GM21723 (cell line): ENCODE data around the gene CYP2W1.
"Not testable (repeated sequence)": the region's sequence is repeated elsewhere in the genome, so short reads cannot be mapped to it uniquely, and the experiment has no call there.

Experiments
- ATAC-seq: cut with Tn5 transposase; IDR thresholded peaks from one replicate; pipeline ENCODE4 v1.9.1; 2021; ENCODE audit warnings: mild to moderate bottlenecking, moderate library complexity; ENCODE audit not compliant: unreplicated experiment

CYP2W1 gene

GRCh38 chr7:983004-983615, at the start of gene CYP2W1:
Gene CYP2W1 (plus strand): TSS chr7:983181. CDS start chr7:983212, 31 bp downstream.
- no peak for ATAC-seq

DNA sequence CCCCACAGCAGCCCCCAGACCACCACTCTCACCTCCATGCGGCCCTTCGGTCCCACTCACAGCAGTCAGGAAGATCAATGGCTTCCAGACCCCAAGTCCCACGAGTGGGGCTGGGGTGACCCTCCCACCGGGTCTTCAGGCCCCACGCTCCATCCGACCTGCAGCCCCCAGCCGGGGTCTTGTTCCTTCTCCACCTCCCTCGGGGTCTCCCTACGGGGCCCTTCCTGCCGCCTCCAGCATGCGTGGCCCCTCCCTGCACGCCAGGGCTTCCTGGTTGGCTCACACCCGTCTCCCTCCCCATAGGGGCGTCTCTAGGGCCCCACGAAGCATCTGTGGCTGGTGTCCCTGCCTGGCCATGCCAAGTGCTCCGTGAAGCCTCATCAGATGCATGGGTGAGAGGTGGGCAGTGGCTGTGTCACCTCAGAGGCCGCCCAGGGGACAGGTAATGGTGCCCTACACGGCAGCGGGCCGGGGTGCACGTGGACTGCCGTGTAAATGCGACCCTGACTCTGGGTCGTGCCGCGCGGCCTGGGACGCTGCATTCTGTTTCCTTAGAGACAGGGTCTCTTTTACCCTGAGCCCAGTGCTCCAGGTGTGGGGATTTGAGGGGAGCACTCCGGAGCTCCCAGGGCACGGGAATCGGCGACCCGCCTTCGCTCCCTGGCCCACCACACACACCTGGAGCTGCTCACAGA, 48.4 kb upstream of the CYP2W1 start:
- ATAC-seq: no peak

GRCh38 chr7:935164-935873, 47.7 kb upstream of the CYP2W1 start:
- ATAC-seq: no peak

GRCh38 chr7:935874-936385, 47.1 kb upstream of the CYP2W1 start:
- no peak for ATAC-seq

DNA sequence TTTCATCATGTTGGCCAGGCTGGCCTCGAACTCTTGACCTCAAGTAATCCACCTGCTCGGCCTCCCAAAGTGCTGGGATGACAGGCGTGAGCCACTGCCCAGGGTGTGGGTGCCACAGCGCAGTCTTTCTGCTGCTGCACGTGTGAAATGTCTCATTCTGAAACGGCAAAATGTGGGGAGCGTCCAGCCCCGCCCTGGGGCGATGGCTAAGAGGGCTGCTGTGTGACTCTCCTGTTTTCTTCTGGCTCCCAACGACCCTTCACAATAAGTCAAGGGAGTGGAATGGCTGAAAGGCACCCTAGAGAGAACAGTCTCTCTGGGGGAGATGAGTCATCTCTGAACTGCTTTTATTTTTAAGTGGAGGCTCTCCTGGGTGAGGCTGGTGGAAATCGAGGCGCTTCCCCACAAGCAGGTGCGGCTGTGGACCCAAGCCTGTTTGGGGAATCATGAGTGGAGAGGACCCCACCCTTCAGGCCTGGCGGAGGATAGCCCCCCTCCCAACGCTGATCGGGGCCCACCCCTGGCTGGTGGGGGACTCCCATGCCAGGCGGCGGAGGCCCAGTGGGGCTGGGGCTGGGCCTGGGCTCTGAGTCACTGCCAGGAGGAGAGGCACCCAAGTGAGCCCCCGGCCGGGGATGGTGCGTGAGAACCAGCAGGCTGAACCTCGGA, 46.5 kb upstream of the CYP2W1 start:
- peak; percentile 84 for ATAC-seq

- ATAC-seq: no peak
Observed at GRCh38 chr7:937856-938484, 45.0 kb upstream of the CYP2W1 start.

DNA sequence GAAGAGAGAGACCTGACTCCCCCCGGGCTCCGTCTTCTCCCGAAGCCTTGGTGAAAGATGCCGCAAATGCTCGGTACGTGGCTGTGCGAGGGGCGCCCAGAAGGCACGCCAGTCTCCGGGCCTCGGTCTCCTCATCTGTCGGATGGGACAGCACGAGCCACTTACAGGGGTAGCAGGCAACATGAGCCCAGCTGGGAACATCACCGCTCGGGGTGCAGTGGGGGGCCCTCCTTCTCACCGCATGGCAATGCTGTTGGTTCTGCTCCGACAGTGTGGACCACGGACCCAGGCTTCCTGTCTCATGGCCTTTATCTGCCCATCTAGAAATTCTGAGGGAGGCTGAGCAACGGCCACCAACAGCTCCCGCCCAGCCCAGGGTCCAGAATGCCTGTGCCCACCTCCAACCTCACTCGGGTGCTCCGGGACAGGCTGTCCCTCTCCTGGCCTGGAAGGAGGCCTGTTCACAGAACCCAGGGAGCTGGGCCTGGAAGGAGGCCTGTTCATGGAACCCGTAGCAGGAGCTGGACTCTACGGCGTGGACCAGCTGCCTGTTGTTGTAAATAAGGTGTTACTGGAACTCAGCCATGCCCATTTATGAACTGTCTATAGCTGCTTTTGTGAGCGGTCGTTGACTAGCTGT, 44.3 kb upstream of the CYP2W1 start:
- no peak for ATAC-seq

DNA sequence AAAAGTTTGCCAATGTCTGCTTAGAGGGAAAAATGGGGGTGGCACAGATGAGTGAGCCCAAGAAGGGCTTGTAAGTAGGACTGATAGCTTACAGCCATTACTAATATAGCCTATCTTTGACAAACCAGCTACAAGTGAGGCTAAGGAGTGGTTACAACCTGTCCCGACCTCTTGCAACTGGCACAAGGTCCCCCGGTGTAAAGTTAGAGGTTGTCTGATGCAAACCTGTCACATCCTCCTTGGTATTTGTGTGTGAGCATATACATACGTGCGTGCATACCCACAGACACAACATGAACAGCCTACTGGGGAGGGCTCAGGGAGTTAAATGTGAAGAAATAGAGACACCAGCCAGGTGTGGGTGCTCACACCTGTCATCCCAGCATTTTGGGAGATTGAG, 43.1 kb upstream of the CYP2W1 start:
- no peak for ATAC-seq

GRCh38 chr7:940599-941408, 42.2 kb upstream of the CYP2W1 start:
- ATAC-seq: no peak

DNA sequence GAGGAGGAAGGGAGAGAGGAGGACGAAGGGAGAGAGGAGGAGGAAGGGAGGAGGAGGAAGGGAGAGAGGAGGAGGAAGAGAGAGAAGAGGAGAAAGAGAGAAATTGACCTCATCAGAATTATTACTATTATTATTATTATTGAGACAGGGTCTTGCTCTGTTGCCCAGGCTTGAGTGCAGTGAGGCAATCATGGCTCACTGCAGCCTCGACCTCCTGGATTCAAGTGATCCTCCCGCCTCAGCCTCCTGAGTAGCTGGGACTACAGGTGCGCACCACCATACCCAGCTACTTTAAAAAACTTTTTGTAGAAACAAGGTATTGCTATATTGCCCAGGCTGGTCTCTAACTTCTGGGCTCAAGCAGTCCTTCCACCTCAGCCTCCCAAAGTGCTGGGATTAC, 39.2 kb upstream of the CYP2W1 start:
- ATAC-seq: not testable (repeated sequence)

DNA sequence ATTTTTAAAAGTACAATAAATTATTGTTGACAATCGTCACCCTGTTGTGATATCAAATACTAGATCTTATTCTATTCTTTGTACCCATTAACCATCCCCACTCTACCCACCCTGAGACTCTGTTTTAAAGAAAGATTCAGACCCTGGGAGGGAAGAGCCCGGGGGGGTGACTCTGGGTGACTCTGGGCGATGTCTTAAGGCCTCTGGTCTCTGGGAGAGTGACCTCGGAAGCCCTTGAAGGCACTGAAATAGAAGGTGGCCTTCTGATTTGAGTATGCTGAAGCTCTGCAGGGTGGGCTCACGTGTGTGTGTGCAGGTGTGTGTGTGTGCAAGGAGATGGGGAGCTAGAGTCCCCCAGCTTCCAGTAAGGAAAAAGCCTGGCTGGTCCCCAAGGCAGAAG, 38.2 kb upstream of the CYP2W1 start:
- no peak for ATAC-seq

GRCh38 chr7:945147-945555, 37.8 kb upstream of the CYP2W1 start:
- ATAC-seq: no peak

GRCh38 chr7:945556-946255, 37.3 kb upstream of the CYP2W1 start:
- ATAC-seq: no peak

GRCh38 chr7:946256-946996, 36.6 kb upstream of the CYP2W1 start:
- ATAC-seq: no peak

DNA sequence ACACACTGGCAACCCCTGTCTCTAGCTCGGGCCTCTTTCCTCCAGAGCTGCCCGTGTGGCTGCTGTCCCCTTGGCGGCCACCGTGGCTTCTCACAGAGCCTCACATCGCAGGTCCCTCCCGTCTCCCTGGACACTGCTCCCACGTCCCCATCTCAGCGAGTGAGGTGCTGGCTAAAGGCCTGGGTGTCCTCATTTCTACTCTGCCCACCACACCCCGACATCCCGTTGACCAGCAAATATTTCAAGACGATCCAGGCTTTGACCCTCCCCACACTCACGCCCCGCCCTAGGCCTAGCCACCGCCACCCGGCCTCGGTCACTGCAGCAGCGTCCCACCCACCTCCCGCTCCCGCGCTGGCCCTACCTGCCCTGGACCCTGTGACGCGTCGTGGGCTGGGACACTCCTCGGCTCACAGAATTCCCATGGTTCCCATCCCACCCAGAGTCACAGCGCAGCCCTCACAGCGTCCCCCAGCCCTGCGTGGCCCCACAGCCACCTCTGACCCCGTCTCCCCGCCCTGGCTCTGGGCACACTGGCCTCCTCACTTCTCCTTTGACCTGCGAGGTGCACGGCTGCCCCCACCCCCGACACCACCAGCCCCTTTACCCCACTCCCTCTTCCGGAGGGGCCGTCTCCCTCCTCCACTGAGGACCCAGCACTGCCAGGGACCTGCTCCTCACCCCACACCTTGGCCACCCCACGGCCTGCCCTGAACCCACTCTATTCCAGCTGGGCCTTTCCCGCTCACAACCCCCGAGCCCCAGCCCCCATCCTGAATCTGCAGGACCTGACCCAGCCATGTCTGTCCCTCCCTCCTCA, 35.4 kb upstream of the CYP2W1 start:
- ATAC-seq: no peak

DNA sequence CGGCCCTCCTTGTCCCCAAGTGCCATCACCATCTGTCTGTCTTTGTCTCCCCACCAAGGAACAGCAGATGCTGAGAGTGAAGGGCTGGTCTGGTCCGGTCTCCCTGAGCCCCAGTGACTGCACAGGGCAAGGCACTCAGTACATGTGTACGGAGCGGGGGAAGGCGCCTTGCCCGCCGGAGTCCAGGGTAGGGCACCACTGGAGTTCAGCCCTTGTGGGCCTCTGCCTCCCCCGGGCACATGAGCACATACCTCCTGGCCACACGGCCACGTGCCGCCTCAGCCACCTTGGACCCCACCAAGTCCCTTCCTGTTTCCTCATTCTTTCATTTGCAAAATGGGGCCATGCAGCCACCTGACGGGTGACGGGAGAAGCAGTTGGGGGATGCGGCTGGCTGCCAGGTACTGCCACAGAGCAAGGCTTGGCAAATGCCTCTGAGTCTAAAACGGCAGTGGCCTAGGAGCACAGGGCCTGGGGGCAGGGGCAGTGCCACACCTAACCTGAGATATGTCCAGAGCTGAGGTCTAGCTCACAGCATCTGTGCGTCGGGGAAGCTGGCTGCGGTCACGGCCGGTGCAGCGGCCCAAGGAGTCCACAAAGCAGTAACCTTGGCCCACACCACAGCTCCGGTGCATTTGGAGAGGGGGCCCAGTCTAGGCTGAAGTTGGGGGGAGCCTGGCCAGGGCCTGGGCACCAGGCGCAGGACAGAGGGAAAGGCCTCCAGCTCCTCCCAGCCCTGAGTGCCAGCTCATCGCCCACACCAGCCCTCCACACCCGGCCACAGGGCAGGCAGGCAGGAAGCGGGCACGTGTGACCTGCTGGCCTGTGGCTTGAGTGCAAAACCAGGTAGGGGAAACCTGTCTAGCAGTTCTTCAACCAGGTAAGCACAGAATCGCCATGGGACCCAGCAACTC, 33.7 kb upstream of the CYP2W1 start:
- ATAC-seq: no peak
